Endothelial cell of umbilical vein (primary cell): Measurements from ENCODE around the gene ASAH2. TPM values are rescaled to one million over a fixed set of nuclear protein-coding genes. Genes with fewer than 3 reads are reported as not detected.

Experiments used
- BruUV-seq: library from RNA; stranded (reverse); fragments of 400-500 nt; replicated peaks from 2 replicates; lab custom pipeline; 2021; lab: Mats Ljungman, UMichigan
- CTCF ChIA-PET: fragments of 300-600, 350-600 bp; sonication (Branson Sonifier 250); formaldehyde crosslinking; loops from one replicate; lab custom pipeline; 2021; ENCODE audit warnings: antibody characterized with exemption, inconsistent platforms; lab: Charles Lee
- POLR2A ChIA-PET: fragments of 300-600, 350-600 bp; sonication (Branson Sonifier 250); formaldehyde crosslinking; loops from one replicate; lab custom pipeline; 2021; ENCODE audit warnings: antibody characterized with exemption, inconsistent platforms; lab: Charles Lee
- DNase-seq: peaks from one replicate; pipeline ENCODE4 v3.0.0-alpha.2; 2011; ENCODE audit warnings: low read depth, low spot score
- FAIRE-seq: peaks from 2 replicates; lab custom pipeline; 2011; peaks lifted over from hg19 to GRCh38; lab: Jason Lieb, UNC
- H2AFZ ChIP-seq: 2 replicates; pipeline ENCODE4 v1.6.0; 2012; ENCODE audit warnings: low read depth, low read length, control low read depth, inconsistent platforms
- H3K27ac ChIP-seq: 2 replicates; pipeline ENCODE4 v1.5.1; 2011; ENCODE audit warnings: low read depth, mild to moderate bottlenecking, control low read depth, low read length, moderate library complexity; ENCODE audit not compliant: insufficient read depth
- H3K27me3 ChIP-seq, 2 experiments: 2 replicates each; pipeline versions ENCODE4 v1.6.0 to v1.6.1; 2011; ENCODE audit warnings: low read length in 2 of 2, mixed read lengths in 1 of 2; ENCODE audit not compliant: control insufficient read depth in 2 of 2, insufficient read depth in 2 of 2
- H3K36me3 ChIP-seq, 2 experiments: 2 replicates in 1 of 2; 3 replicates in 1 of 2; pipeline ENCODE4 v1.5.1; 2011; ENCODE audit warnings: low read length in 2 of 2, mild to moderate bottlenecking in 1 of 2, moderate library complexity in 1 of 2; ENCODE audit not compliant: control insufficient read depth in 2 of 2, insufficient read depth in 2 of 2; ENCODE audit errors: extremely low read depth in 1 of 2
- H3K4me1 ChIP-seq: 3 replicates; pipeline ENCODE4 v1.5.1; 2011; ENCODE audit warnings: mild to moderate bottlenecking, low read length; ENCODE audit not compliant: control insufficient read depth, insufficient read depth; ENCODE audit errors: extremely low read depth
- H3K4me2 ChIP-seq: 2 replicates; pipeline ENCODE4 v1.6.1; 2011; ENCODE audit warnings: low read length, control low read depth, mixed read lengths; ENCODE audit not compliant: insufficient read depth
- H3K4me3 ChIP-seq, 3 experiments: fragments of 200-600 bp in 1 of 3; sonication (generic), shearing (Covaris generic) in 1 of 3; replicated peaks in 1 of 3; 2 replicates each; pipeline ENCODE4 v1.5.1; 2011 to 2016; ENCODE audit warnings: control low read depth in 3 of 3, low read length in 3 of 3, mild to moderate bottlenecking in 2 of 3, inconsistent platforms in 1 of 3, low read depth in 1 of 3, moderate library complexity in 1 of 3; ENCODE audit not compliant: insufficient read depth in 1 of 3
- H3K79me2 ChIP-seq: 2 replicates; pipeline ENCODE4 v1.6.0; 2012; ENCODE audit warnings: low read length, inconsistent platforms; ENCODE audit not compliant: control insufficient read depth, insufficient read depth
- H3K9ac ChIP-seq: replicated peaks from 2 replicates; pipeline ENCODE3; 2011; ENCODE audit warnings: low read length, control low read depth; ENCODE audit not compliant: insufficient read depth; ENCODE audit errors: extremely low read depth
- H3K9me1 ChIP-seq: replicated peaks from 3 replicates; pipeline ENCODE4 v1.6.0; 2011; ENCODE audit warnings: mild to moderate bottlenecking, low read length; ENCODE audit not compliant: control insufficient read depth, insufficient read depth; ENCODE audit errors: extremely low read depth
- H3K9me3 ChIP-seq: replicated peaks from 2 replicates; pipeline ENCODE4 v1.5.1; 2012; ENCODE audit warnings: low read length, inconsistent platforms; ENCODE audit not compliant: control insufficient read depth, insufficient read depth
- H4K20me1 ChIP-seq: replicated peaks from 2 replicates; pipeline ENCODE3; 2011; ENCODE audit warnings: mild to moderate bottlenecking, low read length; ENCODE audit not compliant: control insufficient read depth, insufficient read depth; ENCODE audit errors: extremely low read depth
- CTCF ChIP-seq, 2 donors: IDR thresholded peaks; 1 replicate in 1 of 2; 2 replicates in 1 of 2; pipeline ENCODE4 v1.5.1; 2011; ENCODE audit warnings: low read length in 2 of 2, mild to moderate bottlenecking in 2 of 2, moderate library complexity in 2 of 2, control low read depth in 1 of 2, inconsistent platforms in 1 of 2, low read depth in 1 of 2; ENCODE audit not compliant: insufficient read depth in 1 of 2; ENCODE audit errors: extremely low read depth in 1 of 2
- EZH2 ChIP-seq: IDR thresholded peaks from 2 replicates; pipeline ENCODE4 v1.6.1; 2012; ENCODE audit warnings: borderline replicate concordance, low read depth, mild to moderate bottlenecking, moderate library complexity, low read length, inconsistent platforms; ENCODE audit not compliant: severe bottlenecking
- FOS ChIP-seq: IDR thresholded peaks from 2 replicates; pipeline ENCODE4 v1.6.1; 2011; ENCODE audit warnings: mild to moderate bottlenecking, low read length, moderate library complexity, borderline replicate concordance; ENCODE audit not compliant: insufficient read depth
- GATA2 ChIP-seq: IDR thresholded peaks from 2 replicates; pipeline ENCODE4 v1.7.0; 2011; ENCODE audit warnings: low read depth, mild to moderate bottlenecking, moderate library complexity, mixed read lengths, low read length; ENCODE audit not compliant: insufficient read length, insufficient read depth
- JUN ChIP-seq: IDR thresholded peaks from 2 replicates; pipeline ENCODE4 v1.6.1; 2011; ENCODE audit warnings: borderline replicate concordance, low read depth; ENCODE audit not compliant: insufficient read length, insufficient read depth
- MAX ChIP-seq: IDR thresholded peaks from 2 replicates; pipeline ENCODE4 v1.6.1; 2011; ENCODE audit not compliant: insufficient read depth, insufficient read length
- MYC ChIP-seq: IDR thresholded peaks from one replicate; pipeline ENCODE4 v1.6.1; 2011; ENCODE audit warnings: mild to moderate bottlenecking, low read depth, low read length
- POLR2A ChIP-seq: IDR thresholded peaks from 2 replicates; pipeline ENCODE4 v1.6.1; 2012; ENCODE audit warnings: low read depth, mild to moderate bottlenecking, control low read depth, low read length
- POLR2AphosphoS5 ChIP-seq: IDR thresholded peaks from 2 replicates; pipeline ENCODE4 v1.6.1; 2012; ENCODE audit warnings: low read depth, mild to moderate bottlenecking, control low read depth, low read length, moderate library complexity; ENCODE audit not compliant: insufficient read depth
- dilution Hi-C: fragments of 300-500 bp; cut with MboI; formaldehyde crosslinking; loops from one replicate; pipeline ENCODE4 v1.15.0; 2019; ENCODE audit warnings: low sequenced_read_pairs; ENCODE audit not compliant: extremely low pct_ligation_motif_present
- intact Hi-C: fragments of 100-400 bp; cut with micrococcal nuclease; formaldehyde crosslinking; loops from one replicate; pipeline ENCODE4 v1.10.0; 2022
- polyA plus RNA-seq, 4 experiments: library from polyadenylated mRNA; depleted of rRNA in 3 of 4; stranded (reverse) in 3 of 4; unstranded in 1 of 4; fragments of >200 nt; gene quantifications; 2 replicates each; pipeline versions ENCODE4 v1.2.1 to v1.2.3, GENCODE V29; 2011 to 2012; ENCODE audit warnings: missing spikeins in 1 of 4
- total RNA-seq: library from RNA; stranded (reverse); gene quantifications from 2 replicates; pipeline ENCODE4 v1.2.3, GENCODE V29; 2021

ASAH2 gene
- total and polyA plus RNA-seq, 2 donors (not counting 3 experiments of a cell fraction or from before 2014, with no cell fraction given): 0.23 to 1.1 TPM

GRCh38 chr10:50231515-50232260 is 19.6 kb downstream of the ASAH2 start:
- H3K27me3 ChIP-seq: peaks cover 13 to 46% of the 10 kb centered on the region in 2 experiments
- TF ChIP-seq JUN (no peak), FOS (no peak), MAX (no peak), POLR2A (no peak), POLR2AphosphoS5 (no peak), EZH2 (no peak), CTCF (IDR thresholded peaks at IDR 0.05; ENCODE audit: extremely low read depth in 1 of 2, insufficient read depth in 1 of 2, low read depth in 1 of 2, low read length in 2 of 2) (no peak), GATA2 (no peak), MYC (no peak)
- no peaks in the 10 kb centered on the region for H3K4me1 ChIP-seq
- H4K20me1 ChIP-seq: no peaks in the 10 kb centered on the region
- H3K27ac ChIP-seq: no peak overlapping the region
- POLR2A ChIA-PET: no interaction called here
- no peak overlapping the region for H2AFZ ChIP-seq
- BruUV-seq: no TSS peak
- H3K36me3 ChIP-seq: no peaks in the 10 kb centered on the region
- no peak for FAIRE-seq
- H3K9me1 ChIP-seq: no peaks in the 10 kb centered on the region
- H3K9me3 ChIP-seq: no peaks in the 10 kb centered on the region
- H3K79me2 ChIP-seq: no peaks in the 10 kb centered on the region
- intact Hi-C loops: no loop called here
- CTCF ChIA-PET: no interaction called here
- H3K4me2 ChIP-seq: no peak overlapping the region
- DNase-seq: no peak
- H3K4me3 ChIP-seq: no peak overlapping the region
- no peak overlapping the region for H3K9ac ChIP-seq
- dilution Hi-C loops: no loop called here
